ENCODE measurements around the gene ACLY.
"Not testable (repeated sequence)": the region's sequence is repeated elsewhere in the genome, so short reads cannot be mapped to it uniquely, and the experiment has no call there.

- not testable (repeated sequence) for TF ChIP-seq CTCF, POLR2A (IDR thresholded peaks at IDR 0.05)
Observed at GRCh38 chr17:41840781-41841180, 78.0 kb downstream of the ACLY start.
